ENCODE data around the gene FAM171A2.

DNA sequence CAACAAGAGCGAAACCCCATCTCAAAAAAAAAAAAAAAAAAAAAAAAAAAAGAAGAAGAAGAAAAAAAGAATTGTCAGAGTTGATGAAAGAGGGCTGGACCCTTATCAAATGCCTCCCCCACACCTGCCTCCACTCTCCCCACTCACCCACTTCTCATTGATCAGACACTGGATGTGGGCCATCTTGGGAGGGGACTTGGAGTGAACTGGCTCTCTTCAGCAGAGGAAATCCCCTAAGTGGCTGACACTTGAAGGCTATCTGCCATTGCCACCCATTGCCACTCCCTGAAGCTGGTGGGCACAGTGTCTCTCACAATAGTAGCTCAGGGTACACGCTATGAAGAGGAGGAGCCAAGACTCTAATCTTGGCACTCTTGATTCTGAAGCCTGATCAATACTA lies 24.2 kb upstream of the FAM171A2 start:
- TF ChIP-seq POLR2A (IDR thresholded peaks at IDR 0.05; ENCODE audit: low read length) (no peak), GATA1 (IDR thresholded peaks at IDR 0.05; ENCODE audit: low read depth, low read length) (no peak)
